Measurements from ENCODE around the gene SCN4A. TPM values are rescaled to one million over a fixed set of nuclear protein-coding genes. Genes with fewer than 3 reads are reported as not detected.

Gene SCN4A
- total RNA-seq, 4 donors from 2014 or later, result 0.83 TPM; not detected in 3

GRCh38 chr17:63946440-63947363, 26.0 kb downstream of the SCN4A start:
- Histone ChIP-seq H3K27me3 (no peaks in the 10 kb centered on the region), H3K9me3 (no peaks in the 10 kb centered on the region), H3K36me3 (no peaks in the 10 kb centered on the region), H3K4me3 (peak overlapping the region in 1 of 4 donors; percentile 4), H3K27ac (peak overlapping the region in 2 of 4 donors; percentile 50 to 73), H3K4me1 (peaks cover 0 to 23% (median 3%) of the 10 kb centered on the region in 4 donors)
- peak in 2 of 3 donors; percentile 77 to 81 for DNase-seq
- TF ChIP-seq POLR2A (IDR thresholded peaks at IDR 0.05) (no peak), CTCF (IDR thresholded peaks at IDR 0.05) (peak; percentile 35 to 89 (median 58))

- no peaks in the 10 kb centered on the region for H3K9me3 ChIP-seq
- DNase-seq, result peak in 2 of 3 donors; percentile 85 to 91
- peak overlapping the region in 2 of 4 donors; percentile 50 to 73 for H3K27ac ChIP-seq
- peak overlapping the region in 1 of 4 donors; percentile 4 for H3K4me3 ChIP-seq
- H3K27me3 ChIP-seq, result no peaks in the 10 kb centered on the region
- no peaks in the 10 kb centered on the region for H3K36me3 ChIP-seq
- no peak for TF ChIP-seq CTCF (IDR thresholded peaks at IDR 0.05)
- peaks cover 0 to 23% (median 3%) of the 10 kb centered on the region in 4 donors for H3K4me1 ChIP-seq
These were observed 26.8 kb downstream of the SCN4A start for GRCh38 chr17:63945784-63946439.

GRCh38 chr17:63944736-63945499, 27.8 kb downstream of the SCN4A start:
- Histone ChIP-seq H3K9me3 (no peaks in the 10 kb centered on the region), H3K27ac (peak overlapping the region in 1 of 4 donors; percentile 73), H3K27me3 (no peaks in the 10 kb centered on the region), H3K36me3 (no peaks in the 10 kb centered on the region), H3K4me1 (peaks cover 0 to 23% (median 3%) of the 10 kb centered on the region in 4 donors), H3K4me3 (no peak overlapping the region)
- DNase-seq, result no peak
- no peak for TF ChIP-seq CTCF (IDR thresholded peaks at IDR 0.05)

GRCh38 chr17:63943745-63944144, 29.0 kb downstream of the SCN4A start:
- Histone ChIP-seq H3K9me3 (no peaks in the 10 kb centered on the region), H3K27ac (no peak overlapping the region), H3K36me3 (no peaks in the 10 kb centered on the region), H3K27me3 (no peaks in the 10 kb centered on the region), H3K4me1 (peaks cover 0 to 23% (median 3%) of the 10 kb centered on the region in 4 donors), H3K4me3 (no peak overlapping the region)
- TF ChIP-seq POLR2A (IDR thresholded peaks at IDR 0.05) (no peak), CTCF (IDR thresholded peaks at IDR 0.05) (no peak)
- DNase-seq, result no peak

- Histone ChIP-seq H3K27ac (no peak overlapping the region), H3K27me3 (no peaks in the 10 kb centered on the region), H3K4me1 (peaks cover 0 to 23% (median 3%) of the 10 kb centered on the region in 4 donors), H3K36me3 (no peaks in the 10 kb centered on the region), H3K4me3 (no peak overlapping the region), H3K9me3 (no peaks in the 10 kb centered on the region)
- no peak for TF ChIP-seq CTCF (IDR thresholded peaks at IDR 0.05)
- TF ChIP-seq POLR2A (IDR thresholded peaks at IDR 0.05), result no peak
- DNase-seq, result no peak
These were observed 30.3 kb downstream of the SCN4A start for GRCh38 chr17:63942309-63942985.

Measured in Peyer's patch (tissue), 4 donors.